GM18505 (cell line): ENCODE results near the gene ETV6.

ENCODE experiments used
- ATAC-seq: cut with Tn5 transposase; IDR thresholded peaks from one replicate; pipeline ENCODE4 v1.9.1; 2021; ENCODE audit not compliant: unreplicated experiment
- POLR2A ChIP-seq: IDR thresholded peaks from 4 replicates; pipeline ENCODE4 v1.6.1; 2011; ENCODE audit warnings: borderline replicate concordance; ENCODE audit not compliant: insufficient read depth, insufficient read length; ENCODE audit errors: extremely low read depth

Gene ETV6

GRCh38 chr12:11815397-11815796, 165.9 kb downstream of the ETV6 start:
- no peak for ATAC-seq
- no peak for TF ChIP-seq POLR2A

DNA sequence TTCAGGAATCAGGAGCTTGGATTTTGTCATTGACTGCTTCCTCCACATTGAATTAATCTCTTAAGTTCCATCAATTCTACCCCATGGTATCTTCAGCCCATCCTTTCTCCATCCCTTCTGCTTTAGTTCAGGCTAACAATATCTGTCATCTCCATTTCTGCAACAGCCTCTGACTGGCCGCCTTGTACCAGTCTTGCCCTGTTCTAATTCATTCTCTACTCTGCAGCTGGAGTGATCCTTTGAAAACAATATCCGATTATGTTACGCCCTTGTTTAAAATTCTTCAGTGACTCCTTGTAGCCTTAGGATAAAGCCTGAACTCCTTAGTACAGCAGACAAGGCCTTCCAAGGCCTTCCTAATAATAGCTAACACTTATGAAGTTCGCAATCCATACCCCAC, 170.2 kb downstream of the ETV6 start:
- no peak for TF ChIP-seq POLR2A
- ATAC-seq = no peak

DNA sequence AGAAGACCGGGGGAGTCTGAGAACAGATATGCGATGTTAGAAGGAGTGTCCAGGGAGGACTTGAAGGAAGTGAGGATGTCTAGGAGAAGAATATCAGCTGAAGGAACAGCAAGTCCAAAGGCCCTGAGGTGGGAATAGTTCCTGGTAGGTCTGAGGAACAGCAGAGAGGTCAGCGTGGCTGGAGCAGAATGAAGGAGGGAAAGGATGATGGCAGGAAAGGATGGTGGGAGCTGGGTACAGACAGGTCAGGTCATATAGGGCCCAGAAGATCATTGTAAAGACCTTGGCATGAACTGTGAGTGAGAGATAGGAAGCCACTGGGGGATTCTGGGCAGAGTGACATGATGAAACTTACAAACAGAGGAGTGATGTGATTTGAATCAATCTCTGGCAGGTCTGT, 171.0 kb downstream of the ETV6 start:
- ATAC-seq = no peak
- no peak for TF ChIP-seq POLR2A

DNA sequence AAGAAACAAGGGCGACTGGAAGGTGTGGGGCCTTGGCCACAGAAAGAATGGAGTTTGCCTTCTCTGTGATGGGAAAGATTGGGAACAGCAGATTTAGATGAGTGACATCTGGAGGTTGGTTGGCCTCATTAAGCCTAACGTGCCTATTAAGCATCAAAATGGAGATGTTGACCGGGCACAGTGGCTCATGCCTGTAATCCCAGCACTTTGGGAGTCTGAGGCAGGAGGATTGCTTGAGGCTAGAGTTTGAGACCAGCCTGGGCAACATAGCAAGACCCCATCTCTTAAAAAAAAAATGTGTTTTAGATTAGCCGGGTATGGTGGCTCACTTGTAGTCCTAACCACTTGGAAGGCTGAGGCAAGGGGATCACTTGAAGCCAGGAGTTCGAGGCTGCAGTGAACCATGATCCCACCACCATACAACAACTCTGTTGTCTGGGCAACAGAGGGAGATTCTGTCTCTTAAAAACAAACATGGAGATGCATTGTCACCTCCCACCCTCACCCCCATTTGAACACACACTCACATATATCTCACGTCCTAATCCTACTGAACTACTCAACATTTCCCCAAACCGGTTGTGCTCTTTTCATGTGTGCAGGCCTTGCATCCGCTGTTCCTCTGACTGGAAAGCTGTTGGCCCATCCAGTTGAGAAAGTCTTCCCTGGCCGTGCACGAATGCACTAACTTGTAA, 172.1 kb downstream of the ETV6 start:
- TF ChIP-seq POLR2A = no peak
- ATAC-seq = no peak

DNA sequence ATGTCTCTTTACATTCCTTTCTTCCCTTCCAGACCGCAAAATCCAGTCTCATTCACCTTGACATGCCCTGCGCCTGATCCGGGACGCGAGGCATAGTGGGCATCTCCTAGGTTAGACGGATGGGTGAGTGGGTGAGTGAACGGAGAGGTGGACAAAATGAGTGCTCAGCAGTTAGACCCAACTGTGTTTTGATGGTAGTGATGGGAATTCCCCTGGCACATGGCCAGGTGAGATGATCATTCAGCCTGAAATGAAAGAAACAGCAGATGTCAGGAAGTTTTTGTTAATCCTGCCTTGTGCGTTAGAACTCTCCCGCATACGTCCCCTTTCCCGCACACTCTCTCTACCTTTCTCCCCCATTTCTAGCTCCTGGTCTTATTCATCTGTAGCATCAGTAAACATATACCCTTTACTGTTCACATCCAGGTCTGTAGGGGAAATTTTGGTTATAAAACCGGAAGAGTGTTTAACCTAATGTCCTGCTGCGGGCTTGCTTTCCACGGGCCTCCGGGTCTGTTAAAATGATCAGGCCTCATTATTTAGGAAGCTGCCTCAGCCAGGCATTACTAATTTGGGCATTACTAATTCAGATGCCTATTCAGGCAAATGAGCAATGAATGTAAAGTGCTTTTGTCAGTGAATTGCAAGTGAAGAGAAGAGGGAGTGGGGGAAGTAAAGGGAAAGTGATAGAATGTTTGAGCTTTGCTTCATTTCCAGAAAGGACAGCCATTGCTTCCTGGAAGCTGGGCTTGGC, 172.8 kb downstream of the ETV6 start:
- no peak for ATAC-seq
- no peak for TF ChIP-seq POLR2A

DNA sequence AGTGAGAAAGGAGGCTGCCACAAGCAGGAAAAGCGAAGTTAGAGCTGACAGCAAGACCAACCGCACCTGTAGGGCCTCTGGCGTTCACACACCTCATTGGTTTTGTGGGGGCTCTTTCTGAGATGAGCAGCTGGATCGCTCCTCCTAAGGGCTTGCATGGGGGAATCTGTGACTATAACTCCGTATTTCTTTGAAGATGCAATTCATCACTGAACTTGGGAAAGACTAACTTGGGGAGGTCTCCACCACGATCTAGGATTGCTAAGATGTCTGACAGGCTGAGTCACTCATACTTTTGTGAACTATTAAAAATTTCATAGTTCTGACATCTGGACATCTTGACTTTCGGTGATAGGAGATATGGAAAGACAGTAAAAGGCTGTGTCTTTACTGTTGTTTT, 173.6 kb downstream of the ETV6 start:
- no peak for TF ChIP-seq POLR2A
- no peak for ATAC-seq

GRCh38 chr12:11823593-11823992, 174.1 kb downstream of the ETV6 start:
- ATAC-seq = no peak
- TF ChIP-seq POLR2A = no peak

DNA sequence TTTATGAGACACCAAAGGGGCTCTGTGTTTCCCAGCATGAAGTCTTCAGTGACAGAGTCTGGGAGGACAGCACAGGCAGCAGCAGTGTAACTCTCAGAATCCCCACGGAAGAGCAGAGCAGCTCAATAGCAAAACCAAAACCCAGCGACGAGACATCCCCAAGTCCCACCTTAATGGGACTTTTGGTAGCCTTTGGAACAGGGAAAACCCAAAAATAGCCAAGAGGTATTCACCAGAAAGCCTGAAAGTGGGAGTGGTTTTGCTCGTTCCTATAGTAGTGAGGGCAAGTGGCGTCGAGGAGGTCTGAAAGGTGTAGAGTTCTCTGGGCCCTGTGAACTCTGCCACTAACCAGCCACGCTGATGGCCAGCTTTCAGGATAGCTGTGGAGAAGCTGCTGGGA, 174.6 kb downstream of the ETV6 start:
- TF ChIP-seq POLR2A = no peak
- no peak for ATAC-seq

GRCh38 chr12:11824736-11825135, 175.3 kb downstream of the ETV6 start:
- ATAC-seq = no peak
- no peak for TF ChIP-seq POLR2A

DNA sequence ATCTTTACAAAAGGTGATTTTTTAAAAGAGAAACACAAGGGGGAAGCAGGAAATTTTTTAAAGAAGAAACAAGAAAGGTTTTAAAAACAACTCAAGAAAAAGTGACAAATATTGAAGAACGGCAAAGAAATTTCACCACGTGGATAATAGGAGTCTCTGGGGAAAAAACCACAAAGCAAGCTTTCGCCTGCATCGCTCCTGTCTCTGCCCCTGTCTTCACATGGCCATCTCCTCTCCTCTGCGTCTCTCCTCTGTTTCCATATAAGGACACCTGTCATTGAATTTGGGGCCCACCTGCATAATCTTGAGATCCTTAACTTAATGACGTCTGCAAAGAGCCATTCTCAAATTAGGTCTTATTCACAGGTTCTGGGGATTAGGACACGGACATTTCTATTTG, 175.8 kb downstream of the ETV6 start:
- no peak for ATAC-seq
- no peak for TF ChIP-seq POLR2A

- TF ChIP-seq POLR2A = no peak
- no peak for ATAC-seq
Measured at GRCh38 chr12:11826574-11826973, 177.1 kb downstream of the ETV6 start.

- no peak for TF ChIP-seq POLR2A
- no peak for ATAC-seq
Measured at GRCh38 chr12:11827091-11828061, 177.9 kb downstream of the ETV6 start.

- ATAC-seq = no peak
- no peak for TF ChIP-seq POLR2A
Measured at GRCh38 chr12:11829764-11830194, 180.3 kb downstream of the ETV6 start.
